GM19035 (cell line): ENCODE measurements around the gene TSHZ2.
"Not testable (repeated sequence)": the region's sequence is repeated elsewhere in the genome, so short reads cannot be mapped to it uniquely, and the experiment has no call there.

Experiments
- ATAC-seq: cut with Tn5 transposase; IDR thresholded peaks from one replicate; pipeline ENCODE4 v1.9.1; 2021; ENCODE audit not compliant: unreplicated experiment

Gene TSHZ2

DNA sequence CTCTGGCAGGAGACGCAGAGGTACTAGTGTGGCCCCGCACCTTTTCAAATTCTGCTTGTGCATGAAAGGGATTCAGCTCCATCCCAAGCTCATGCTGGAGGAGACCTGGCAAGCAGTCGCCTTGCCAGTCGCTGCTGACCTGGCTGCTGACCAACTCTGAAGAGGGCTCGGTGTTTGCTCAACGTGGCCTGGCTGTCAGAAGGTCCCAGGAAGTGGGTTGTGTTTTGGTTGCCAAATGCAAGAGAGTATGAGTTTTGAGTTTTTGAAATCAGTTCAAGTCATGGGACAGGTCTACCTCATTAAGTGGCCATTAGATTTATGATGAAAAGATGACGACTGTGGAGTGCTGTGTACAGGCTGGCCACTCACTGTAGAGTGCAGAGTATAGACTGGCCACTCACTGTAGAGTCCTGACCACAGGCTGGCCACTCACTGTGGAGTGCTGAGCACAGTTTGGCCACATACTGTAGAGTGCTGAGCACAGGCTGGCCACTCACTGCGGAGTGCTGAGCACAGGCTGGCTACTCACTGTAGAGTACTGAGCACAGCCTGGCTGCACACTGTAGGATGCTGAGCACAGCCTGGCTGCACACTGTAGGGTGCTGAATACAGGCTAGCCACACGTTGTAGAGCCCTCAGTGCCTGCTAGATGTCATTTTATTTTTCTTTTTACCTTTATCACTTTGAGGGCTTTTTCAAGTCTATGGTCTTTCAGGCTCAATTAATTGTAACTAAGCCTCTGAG is 427.6 kb downstream of the TSHZ2 start:
- ATAC-seq = no peak

DNA sequence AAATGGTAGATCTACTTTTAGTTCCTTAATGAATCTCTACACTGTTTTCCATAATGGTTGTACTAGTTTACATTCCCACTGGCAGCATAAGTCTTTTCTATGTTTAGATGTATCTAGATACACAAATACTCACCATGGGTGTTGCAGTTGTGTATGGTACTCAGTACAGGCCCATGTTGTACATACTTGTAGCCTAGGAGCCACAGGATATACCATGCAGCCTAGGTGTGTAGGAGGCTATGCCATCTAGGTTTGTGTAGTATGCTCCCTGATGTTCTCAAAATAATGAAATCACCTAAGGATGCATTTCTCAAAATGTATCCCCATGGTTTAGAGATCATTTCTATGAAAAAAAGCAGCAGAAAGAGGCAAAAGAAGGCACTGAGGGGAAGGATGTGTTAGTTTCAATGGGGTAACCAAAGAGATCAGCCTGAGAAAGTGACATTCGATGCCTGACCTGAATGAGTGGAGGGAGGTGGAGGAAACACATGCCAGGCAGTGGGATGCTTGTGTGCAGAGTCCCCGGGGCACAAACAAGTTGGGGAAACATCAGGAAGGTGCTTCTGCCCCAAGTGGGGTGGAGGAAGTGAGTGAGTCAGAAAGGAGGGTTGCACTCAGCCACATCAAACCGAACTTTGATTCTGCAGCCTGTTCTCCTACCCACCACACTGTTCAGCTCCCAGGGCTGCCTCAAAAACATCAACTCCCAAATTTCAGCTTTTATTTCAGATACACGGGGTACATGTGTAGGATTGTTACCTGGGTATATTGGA is 430.3 kb downstream of the TSHZ2 start:
- ATAC-seq = no peak

DNA sequence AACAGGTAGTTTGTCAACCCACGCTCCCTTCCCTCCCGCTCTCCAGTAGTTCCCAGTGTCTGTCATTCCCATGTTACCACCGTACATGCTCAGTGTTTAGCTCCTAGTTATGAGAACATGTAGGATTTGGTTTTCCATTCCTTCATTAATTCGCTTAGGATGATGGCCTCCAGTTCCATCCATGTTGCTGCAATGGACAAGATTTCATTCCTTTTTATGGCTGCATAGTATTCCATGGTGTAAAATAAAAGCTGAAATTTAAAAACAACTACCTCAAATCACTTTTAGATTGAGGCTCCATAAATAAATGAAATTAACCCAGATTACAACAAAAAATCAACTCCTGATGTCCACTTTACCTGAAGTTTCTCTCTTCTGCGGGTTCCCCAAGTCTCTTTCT is 430.9 kb downstream of the TSHZ2 start:
- ATAC-seq = no peak

DNA sequence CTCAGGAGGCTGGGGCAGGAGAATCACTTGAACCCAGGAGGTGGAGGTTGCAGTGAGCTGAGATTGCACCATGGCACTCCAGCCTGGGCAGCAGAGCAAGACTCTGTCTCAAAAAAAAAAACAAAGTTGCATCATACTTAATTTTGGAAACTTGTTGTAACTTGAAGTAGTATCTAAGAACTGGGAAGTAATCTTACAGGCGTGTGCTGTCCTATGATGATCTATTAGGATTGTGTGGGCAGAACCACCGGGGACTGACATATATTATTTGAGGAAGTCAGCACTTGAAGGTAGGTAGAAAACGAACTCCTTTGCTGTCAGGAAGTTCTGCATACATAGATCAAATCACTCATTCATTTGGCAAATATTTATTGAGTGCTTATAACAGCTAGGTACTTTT is 433.0 kb downstream of the TSHZ2 start:
- no peak for ATAC-seq

DNA sequence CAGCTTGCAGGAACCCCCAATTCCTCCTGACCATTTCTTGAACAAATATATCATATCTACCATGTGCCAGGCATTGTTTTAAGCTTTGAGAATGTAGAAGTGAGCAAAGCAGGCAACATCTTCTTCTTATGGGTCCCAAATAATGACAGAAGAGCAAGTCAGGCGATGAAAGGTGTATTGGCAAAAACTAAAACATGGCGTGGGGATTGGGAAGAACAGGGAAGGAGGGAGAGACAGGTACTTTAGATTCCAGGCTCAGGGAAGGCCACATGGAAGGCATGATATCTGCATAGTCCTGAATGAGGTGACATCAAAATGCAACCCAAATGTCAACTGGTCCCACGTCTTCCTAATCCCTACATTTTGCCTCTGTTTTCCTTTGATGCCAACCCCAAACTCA is 434.4 kb downstream of the TSHZ2 start:
- no peak for ATAC-seq

DNA sequence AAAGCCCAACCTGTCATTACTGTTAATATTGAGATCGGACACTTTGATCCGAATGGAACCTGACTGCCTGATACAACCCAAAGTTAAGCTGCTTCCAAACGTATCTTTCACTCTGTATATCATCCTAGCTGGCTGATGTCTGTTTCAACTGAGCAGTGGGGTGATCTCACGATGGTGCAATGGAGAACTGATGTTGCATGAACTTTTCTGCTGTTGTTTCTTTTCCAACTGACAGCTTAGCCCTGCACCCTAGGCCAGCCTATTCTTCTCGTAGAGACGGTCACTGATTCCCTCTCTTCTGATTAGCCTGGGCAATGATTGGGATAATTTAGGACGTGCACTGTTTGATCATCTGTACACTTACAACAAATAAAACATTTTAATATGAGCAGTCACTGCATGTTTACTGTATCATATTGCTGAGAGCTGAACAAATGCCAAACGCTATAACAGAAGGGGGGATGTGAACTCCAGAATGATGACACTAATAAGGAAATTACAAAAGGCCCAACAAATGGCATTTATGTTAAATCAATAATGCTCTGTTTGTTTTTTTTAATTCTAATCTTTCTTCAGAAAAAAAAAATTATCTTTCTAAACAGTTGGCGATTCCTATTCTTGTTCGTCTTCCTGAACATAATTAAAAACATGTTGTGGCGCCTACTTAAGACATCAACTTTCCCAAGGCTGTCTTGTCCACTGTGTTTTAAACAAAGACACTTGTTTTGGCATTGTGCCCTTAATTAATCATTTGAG is 436.7 kb downstream of the TSHZ2 start:
- no peak for ATAC-seq

DNA sequence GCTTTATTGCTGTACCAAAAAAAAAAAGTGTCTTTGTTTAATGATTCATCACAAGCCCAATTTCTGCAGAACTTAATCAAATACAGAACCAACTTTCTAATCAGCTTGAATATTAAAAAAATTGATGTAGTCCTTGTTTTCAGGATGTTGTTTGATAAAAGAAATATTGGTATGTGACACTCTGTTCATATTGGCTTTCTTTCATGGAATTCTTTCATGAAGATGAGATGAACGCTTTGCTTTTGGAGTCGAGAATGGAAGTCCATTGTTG is 437.2 kb downstream of the TSHZ2 start:
- no peak for ATAC-seq

DNA sequence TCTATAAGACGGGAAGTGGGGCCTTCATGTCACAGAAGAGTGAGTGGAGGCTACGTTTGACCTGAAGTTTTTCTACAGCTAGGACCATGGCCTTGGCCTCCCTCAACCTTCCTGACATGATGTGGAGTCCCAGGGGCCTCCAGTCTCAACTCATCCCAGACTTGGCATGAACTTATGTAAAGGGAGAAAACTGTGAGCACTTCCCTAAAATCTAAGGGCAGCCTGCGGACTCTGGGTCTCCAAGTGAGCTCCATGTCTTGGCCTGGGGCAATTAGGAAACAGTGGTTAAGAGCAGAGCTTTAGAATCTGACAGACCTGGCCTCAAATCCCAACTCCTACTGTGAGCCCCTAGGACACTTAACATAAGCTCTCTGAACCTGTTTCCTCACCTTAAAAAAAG is 439.0 kb downstream of the TSHZ2 start:
- no peak for ATAC-seq

DNA sequence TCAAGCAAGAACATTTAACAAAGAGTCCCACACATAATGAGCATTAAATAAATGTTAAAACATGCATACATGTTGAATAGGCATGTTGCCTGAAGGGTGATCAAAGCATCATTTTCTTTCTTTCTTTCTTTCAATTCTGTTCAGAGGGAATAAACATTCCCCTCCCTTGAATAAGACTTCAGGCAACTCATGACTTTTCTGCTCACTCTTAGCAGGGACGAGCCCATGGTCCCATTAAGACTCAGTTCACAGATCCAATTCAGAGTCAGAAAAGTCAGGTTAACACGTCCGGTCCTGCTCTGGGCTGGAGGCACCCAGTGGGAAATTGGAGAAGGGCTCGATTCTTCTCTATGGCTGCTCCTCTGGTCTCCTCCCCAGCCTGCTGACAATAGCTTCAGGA is 439.7 kb downstream of the TSHZ2 start:
- no peak for ATAC-seq

DNA sequence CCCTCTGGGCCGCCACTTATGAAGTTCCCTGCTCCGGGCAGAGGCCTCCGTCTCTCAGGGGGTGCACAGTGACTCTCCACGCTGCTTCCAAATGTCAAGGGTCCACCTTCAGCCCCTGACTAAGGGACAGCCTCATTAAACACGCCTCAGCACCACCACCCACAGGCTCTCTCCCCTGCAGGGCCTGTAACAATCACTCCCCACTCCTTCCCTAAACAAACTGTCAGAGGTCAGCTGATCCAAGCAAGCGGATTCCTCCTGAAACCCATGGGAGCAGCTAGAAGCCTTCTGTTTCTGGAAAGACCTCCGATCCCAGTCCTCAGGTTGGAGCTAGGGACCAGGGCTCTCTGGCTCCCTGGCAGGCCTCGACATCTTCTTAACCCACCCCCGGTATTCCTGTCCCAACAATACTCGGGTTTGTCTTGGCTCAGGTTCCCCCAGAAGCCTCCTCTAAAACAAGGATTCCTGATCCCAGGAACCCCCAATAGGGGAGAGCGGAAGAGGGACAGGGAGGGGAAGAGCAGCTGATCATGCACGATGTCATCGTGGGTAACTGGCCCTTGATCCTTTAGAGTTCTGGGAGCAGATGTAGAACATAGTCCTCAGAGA is 440.5 kb downstream of the TSHZ2 start:
- ATAC-seq = no peak

DNA sequence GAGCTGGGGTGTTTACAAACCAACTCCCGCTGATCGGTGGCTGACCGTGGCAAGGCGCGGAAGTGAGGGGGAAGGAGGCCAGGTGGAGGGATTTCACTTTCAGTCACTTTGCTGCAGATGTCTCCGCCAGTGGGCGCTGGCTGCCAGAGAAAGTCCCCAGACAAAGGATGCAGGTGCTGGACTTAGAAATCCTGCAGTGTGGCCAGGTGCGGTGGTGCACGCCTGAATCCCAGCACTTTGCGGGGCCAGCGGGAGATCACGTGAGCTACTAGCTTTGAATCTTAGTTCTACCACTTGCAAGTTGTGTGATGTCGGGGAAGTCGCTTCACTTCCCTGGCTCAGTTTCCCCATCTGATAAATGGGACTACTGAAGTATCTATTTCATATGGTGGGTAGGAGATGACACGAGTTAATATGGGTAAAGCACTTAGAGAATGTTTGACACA is 441.1 kb downstream of the TSHZ2 start:
- ATAC-seq = peak; percentile 87

DNA sequence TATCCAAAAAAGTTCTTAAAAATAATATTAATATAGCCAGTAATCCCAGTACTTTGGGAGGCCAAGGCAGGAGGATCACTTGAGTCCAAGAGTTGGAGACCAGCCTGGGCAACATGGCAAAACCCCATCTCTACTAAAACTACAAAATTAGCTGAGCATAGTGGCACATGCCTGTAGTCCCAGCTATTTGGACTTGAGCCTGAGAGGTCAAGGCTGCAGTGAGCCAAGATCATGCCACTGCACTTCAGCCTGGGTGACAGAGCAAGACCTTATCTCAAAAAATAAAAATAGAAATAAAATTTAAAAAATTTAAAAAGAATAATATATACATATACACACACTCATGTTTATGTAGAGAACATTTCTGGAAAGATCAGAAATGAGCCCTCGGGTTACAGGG is 441.7 kb downstream of the TSHZ2 start:
- ATAC-seq = not testable (repeated sequence)

DNA sequence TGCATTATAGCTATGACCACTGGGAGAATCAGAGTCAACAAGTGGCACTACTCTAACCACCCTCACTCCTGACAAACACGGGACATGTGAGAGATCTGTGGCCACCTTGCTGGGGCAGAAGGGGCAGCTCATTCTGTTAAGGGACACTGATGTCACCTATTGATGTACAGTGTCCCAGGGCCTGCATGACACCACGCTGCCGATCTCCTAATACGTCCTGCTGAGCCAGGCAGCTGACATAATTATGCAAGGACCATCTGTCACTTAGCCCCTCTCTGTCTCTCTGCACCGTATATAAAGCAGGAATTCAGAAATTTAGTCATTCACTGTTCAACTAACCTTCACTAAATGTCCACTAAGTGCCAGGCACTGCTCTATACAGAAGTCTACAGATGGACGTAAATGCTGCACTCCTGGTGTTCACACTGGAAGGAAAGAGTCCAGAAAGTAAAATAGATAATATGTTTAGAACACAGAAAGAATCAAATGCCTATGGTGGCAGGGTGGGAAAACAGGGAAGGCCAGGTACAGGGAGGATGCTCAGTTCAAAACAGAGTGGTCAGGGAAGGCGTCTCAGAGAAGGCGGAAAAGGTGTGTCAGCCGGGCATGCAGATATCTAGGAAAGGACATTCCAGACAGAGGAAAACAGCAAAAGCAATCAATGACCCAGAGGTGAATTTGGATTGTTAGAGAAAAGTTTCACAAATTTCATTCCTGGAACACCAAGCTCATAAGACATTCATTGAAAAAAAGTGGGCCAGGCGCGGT is 447.7 kb downstream of the TSHZ2 start:
- ATAC-seq = no peak

DNA sequence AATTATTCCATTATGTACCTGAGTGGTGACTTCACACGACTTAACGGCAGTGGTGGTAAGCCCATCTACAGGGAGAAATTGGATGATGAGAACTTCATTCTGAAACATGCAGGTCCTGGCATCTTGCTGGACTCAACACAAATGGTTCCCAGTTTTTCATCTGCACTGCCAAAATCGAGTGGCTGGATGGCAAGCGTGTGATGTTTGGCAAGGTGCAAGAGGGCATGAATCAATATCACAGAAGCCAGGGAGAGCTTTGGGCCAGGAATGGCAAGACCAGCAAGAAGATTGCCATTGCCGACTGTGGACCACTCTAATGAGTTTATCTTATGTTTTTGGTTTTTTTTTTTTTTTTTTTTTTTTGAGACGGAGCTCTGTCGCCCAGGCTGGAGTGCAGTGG is 449.2 kb downstream of the TSHZ2 start:
- no peak for ATAC-seq

DNA sequence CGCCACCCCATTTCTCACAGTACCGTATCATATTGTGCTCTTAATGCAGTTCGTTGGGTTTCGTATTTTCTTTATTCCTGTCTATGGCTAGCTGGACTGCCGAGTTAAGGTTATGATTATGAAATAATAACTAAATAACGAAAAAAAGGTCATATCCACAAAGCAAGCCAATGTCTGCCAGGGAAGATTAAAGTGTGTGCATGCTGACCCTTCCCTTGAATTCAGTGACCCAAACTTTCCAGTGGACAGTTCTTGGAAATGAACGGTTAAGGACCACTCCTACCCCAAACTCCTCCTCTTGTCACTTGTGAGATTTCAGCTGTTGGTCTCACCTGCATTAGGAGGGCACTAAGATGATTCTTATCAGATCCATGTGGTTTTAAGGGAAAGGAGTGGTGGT is 449.9 kb downstream of the TSHZ2 start:
- no peak for ATAC-seq

DNA sequence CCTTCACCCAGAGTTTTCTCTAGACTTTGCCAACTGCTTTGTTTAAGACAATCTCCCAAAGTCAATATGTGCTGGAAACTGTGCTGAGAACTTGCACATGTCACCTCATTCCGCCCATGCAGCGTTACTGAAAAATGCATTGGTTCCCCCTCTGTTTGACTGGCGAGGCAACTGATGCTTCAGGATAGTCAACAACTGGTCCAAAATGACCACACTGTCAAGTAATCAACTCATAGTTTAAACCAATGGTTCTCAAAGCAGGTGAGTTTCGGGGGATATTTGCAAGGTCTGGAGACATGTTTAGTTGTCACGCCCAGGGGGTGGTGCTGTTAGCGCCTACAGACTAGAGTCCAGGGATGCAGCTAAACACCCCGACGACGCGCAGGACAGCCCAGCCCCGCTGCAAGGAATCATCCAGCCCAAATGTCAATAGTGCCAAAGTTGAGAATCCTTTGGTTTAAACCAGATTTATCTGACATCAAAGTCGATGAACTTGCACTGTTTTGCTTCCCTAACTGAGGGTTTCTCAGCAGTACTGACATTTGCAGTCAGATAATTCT is 451.5 kb downstream of the TSHZ2 start:
- no peak for ATAC-seq

DNA sequence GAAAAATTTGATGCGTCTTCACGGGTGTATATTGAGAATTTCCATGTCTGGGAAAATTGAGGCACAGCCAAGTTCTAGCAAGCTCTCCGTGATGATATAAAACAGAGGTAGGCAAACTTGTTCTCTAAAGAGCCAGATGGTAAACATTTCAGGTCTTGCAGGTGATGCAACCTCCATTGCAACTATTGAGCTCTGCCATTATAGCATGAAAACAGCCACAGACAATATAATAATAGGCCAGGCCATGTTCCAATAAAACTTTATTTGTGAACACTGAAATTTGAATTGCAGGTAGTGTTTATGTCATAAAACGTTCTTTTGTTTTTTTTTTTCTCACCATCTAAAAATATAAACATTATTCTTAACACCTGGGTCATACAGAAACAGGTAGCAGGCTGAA is 453.3 kb downstream of the TSHZ2 start:
- ATAC-seq = no peak

DNA sequence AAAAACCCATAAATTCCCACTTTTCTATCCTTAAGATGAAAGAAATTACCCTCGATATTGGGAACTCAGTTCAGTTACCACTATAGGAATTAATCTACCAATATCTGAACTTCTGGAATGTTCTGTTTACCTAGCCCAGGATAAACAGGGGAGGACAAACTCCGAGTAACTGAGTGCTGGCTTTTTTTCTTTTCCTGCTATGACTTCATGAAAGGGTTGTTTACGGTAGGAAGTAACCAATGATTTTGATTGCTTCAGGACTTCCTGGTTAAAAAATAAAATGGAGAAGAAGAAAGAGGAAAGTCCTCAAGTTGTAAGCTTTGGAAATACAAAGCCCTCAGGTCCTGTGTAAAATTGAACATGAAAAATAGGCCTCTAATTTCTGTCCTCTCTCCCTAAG is 453.8 kb downstream of the TSHZ2 start:
- ATAC-seq = no peak

DNA sequence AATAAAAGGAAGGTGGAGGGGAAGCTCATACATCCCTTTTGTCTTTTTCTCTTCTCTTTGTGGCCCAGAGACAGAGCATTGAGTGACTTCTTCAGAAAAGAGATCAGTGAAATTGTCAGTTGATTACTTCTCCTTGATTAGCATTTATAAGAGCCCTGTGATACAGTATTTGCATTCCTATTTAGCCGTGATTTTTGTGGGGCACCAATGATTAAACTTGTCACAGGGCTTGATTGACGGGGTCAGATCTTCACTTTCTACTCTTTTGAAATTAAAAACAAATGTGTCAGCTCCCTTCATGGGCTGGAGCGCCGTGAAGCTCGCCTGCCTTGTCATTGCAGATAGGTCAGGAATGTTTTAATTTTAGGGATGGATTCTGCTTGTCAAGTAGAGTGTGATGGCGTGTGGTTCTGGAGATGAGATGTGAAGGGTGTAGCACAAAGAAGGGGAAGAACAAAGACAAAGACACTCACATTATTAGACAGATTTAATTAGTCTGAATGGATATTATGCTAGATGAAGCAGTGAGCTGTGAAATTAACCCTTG is 454.7 kb downstream of the TSHZ2 start:
- ATAC-seq = no peak

DNA sequence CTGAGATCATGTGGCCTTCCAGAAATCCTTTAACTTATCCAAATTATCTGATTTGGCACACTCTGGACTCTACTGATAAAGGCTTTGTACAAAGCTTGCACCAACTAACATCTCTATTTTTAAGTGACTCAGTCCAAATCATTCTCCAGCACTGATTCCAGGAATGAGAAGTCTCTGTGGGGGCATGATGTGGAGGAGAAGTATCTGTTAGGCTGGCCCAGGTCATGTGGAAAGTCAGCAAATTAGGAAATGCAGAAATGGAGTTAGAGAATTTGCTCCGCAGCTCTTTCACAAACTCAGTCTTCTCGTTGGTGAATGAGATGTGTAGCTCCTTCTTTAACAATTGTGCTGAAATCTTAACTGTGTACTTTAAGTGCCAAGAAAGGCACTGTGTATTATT is 455.8 kb downstream of the TSHZ2 start:
- no peak for ATAC-seq
